GM18520 (cell line): ENCODE data around the gene SUPT6H.

Experiments
- ATAC-seq: cut with Tn5 transposase; IDR thresholded peaks from one replicate; pipeline ENCODE4 v1.9.1; 2021; ENCODE audit not compliant: unreplicated experiment

Gene SUPT6H

GRCh38 chr17:28747801-28748750, 86.1 kb downstream of the SUPT6H start:
- no peak for ATAC-seq

GRCh38 chr17:28748852-28749515, 87.0 kb downstream of the SUPT6H start:
- no peak for ATAC-seq

DNA sequence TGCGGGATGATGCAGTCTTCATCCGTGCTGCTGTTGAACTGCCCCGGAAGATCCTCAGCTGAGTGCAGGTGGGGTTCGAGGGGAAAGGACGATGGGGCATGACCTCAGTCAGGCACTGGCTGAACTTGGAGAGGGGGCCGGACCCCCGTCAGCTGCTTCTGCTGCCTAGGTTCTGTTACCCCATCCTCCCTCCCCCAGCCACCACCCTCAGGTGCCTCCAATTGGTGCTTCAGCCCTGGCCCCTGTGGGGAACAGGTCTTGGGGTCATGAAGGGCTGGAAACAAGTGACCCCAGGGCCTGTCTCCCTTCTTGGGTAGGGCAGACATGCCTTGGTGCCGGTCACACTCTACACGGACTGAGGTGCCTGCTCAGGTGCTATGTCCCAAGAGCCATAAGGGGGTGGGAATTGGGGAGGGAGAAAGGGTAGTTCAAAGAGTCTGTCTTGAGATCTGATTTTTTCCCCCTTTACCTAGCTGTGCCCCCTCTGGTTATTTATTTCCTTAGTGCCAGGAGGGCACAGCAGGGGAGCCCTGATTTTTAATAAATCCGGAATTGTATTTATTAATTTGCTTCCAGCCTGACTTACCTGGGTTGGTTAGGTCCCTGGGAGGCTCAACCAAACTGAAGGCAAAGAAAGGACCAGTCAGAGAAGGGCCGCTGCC, 87.6 kb downstream of the SUPT6H start:
- peak; percentile 5 for ATAC-seq

DNA sequence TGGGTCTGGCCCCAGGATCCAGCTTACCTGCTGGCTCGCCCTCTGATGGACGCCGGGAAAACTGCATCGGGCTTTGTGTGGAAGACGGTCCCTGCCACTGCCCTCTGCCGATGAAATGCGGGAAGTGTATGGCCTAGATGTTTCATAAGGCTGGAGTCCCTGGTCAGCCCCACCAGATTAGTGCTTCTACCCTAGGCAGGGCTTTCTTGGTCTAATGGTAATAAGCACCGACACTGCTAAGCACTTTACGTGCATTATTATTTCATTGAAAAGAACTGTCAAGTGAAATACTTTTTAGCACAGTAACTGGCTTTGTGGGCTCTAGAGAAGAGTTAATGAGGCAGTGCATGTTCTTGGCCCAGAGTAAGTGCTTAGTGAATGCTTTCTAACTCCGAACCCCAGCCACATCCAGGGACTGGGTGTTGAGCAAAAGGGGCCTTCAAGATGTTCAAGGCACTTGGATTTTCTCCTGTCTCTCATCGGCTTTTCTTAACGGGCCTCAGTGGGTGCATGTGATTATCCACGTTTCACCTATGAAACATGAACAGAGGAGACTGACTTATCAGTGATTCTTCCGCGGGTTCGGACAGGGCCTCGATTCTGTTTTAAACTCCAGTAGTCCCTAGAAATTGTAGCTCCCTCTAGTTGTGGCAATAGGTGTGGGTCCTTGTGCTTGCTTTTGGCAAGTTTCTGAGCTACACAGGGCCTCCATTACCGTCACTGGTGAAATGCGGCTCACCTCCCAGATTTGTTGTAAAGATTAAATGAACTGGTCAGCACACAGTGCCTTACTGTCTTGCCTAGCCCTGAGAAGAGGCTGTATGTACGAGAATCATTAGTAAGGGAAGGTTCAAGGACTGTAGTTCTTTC, 88.4 kb downstream of the SUPT6H start:
- peak; percentile 71 for ATAC-seq

DNA sequence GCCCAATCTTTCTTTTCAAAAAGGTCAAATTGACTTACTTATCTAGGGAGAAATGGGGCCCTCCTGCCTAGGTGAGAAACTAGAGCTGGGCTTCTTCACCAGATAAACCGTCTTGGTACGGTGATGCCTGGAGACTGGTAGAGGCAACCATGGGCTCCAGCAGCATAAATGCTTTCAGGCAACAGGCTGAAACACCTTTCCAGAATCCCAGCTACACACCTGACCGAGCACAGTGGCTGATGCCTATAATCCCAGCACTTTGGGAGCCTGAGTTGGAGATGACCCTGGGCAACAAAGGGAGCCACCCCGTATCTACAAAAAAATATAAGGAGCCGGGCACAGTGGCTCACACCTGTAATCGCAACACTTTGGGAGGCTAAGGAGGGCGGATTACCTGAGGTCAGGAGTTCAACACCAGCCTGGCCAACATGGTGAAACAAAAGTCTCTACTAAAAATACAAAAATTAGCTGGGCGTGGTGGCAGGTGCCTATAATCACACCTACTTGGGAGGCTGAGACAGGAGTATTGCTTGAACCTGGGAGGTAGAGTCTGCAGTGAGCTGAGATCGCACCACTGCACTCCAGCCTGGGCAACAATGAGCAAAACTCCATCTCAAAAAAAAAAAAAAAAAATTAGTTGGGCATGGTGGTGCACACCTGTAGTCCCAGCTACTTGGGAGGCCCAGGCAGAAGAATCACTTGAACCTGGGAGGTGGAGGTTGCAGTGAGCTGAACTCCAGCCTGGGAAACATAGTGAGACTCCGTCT, 89.8 kb downstream of the SUPT6H start:
- ATAC-seq, result no peak
